WERI-Rb-1 (cell line): ENCODE measurements around the gene TTC22.

Source experiments
- DNase-seq: peaks from one replicate; pipeline ENCODE4 v3.0.0-alpha.2; 2020
- H3K27ac ChIP-seq: fragments of 250-450 bp; sonication (Bioruptor Pico); 2 replicates; pipeline ENCODE4 v1.5.1; 2020; ENCODE audit warnings: mild to moderate bottlenecking, moderate library complexity
- H3K27me3 ChIP-seq: fragments of 250-450 bp; sonication (Bioruptor Pico); 2 replicates; pipeline ENCODE4 v1.5.1; 2021; ENCODE audit warnings: mild to moderate bottlenecking, low read depth, moderate library complexity; ENCODE audit not compliant: insufficient read depth, severe bottlenecking
- H3K36me3 ChIP-seq: fragments of 250-450 bp; sonication (Bioruptor Pico); 2 replicates; pipeline ENCODE4 v1.5.1; 2020; ENCODE audit warnings: mild to moderate bottlenecking, moderate library complexity
- H3K4me3 ChIP-seq: 2 replicates; pipeline ENCODE4 v1.5.1; 2011; ENCODE audit warnings: low read depth, mild to moderate bottlenecking, control low read depth, low read length
- H3K9me3 ChIP-seq: fragments of 250-450 bp; sonication (Bioruptor Pico); 2 replicates; pipeline ENCODE4 v1.5.1; 2021; ENCODE audit warnings: mild to moderate bottlenecking, moderate library complexity; ENCODE audit not compliant: severe bottlenecking
- CTCF ChIP-seq: IDR thresholded peaks from 2 replicates; pipeline ENCODE4 v1.5.1; 2011; ENCODE audit warnings: low read depth, mild to moderate bottlenecking, control low read depth, inconsistent platforms, low read length

The TTC22 gene

GRCh38 chr1:54754045-54754444 lies 47.1 kb downstream of the TTC22 start:
- DNase-seq = no peak
- Histone ChIP-seq H3K9me3 (no peaks in the 10 kb centered on the region), H3K27me3 (no peaks in the 10 kb centered on the region), H3K4me3 (no peak overlapping the region), H3K36me3 (peaks cover 18% of the 10 kb centered on the region), H3K27ac (no peak overlapping the region)
- no peak for TF ChIP-seq CTCF

- Histone ChIP-seq H3K27me3 (no peaks in the 10 kb centered on the region), H3K4me3 (no peak overlapping the region), H3K27ac (no peak overlapping the region), H3K36me3 (no peaks in the 10 kb centered on the region), H3K9me3 (no peaks in the 10 kb centered on the region)
- TF ChIP-seq CTCF = no peak
- no peak for DNase-seq
Observed at GRCh38 chr1:54751426-54751825, 49.7 kb downstream of the TTC22 start.

GRCh38 chr1:54750596-54750995 lies 50.5 kb downstream of the TTC22 start:
- no peaks in the 10 kb centered on the region for H3K9me3 ChIP-seq
- no peak overlapping the region for H3K27ac ChIP-seq
- no peaks in the 10 kb centered on the region for H3K27me3 ChIP-seq
- no peaks in the 10 kb centered on the region for H3K36me3 ChIP-seq
- no peak for TF ChIP-seq CTCF
- H3K4me3 ChIP-seq = no peak overlapping the region
- DNase-seq = no peak

GRCh38 chr1:54748094-54748835 lies 52.9 kb downstream of the TTC22 start:
- no peaks in the 10 kb centered on the region for H3K9me3 ChIP-seq
- no peaks in the 10 kb centered on the region for H3K27me3 ChIP-seq
- DNase-seq = no peak
- no peaks in the 10 kb centered on the region for H3K36me3 ChIP-seq
- TF ChIP-seq CTCF = no peak
- H3K27ac ChIP-seq = no peak overlapping the region
- no peak overlapping the region for H3K4me3 ChIP-seq

GRCh38 chr1:54745864-54746263 lies 55.3 kb downstream of the TTC22 start:
- no peaks in the 10 kb centered on the region for H3K9me3 ChIP-seq
- H3K27me3 ChIP-seq = no peaks in the 10 kb centered on the region
- no peak for TF ChIP-seq CTCF
- no peak overlapping the region for H3K4me3 ChIP-seq
- no peak overlapping the region for H3K27ac ChIP-seq
- H3K36me3 ChIP-seq = peaks cover 18% of the 10 kb centered on the region
- no peak for DNase-seq

GRCh38 chr1:54745274-54745673 lies 55.8 kb downstream of the TTC22 start:
- no peaks in the 10 kb centered on the region for H3K9me3 ChIP-seq
- no peak overlapping the region for H3K27ac ChIP-seq
- no peak for DNase-seq
- H3K27me3 ChIP-seq = no peaks in the 10 kb centered on the region
- H3K36me3 ChIP-seq = peaks cover 20% of the 10 kb centered on the region
- no peak for TF ChIP-seq CTCF
- no peak overlapping the region for H3K4me3 ChIP-seq
